Measurements from ENCODE around the gene SLC7A6. TPM values are rescaled to one million over a fixed set of nuclear protein-coding genes. Genes with fewer than 3 reads are reported as not detected.

SLC7A6 gene
- total and polyA plus RNA-seq, 2 of the 13 experiments (the other 11 are each of a cell fraction or from before 2014, with no cell fraction given), result 35.8 to 70.8 TPM

GRCh38 chr16:68244481-68244902 lies 19.8 kb upstream of the SLC7A6 start (continued):
- TF ChIP-seq ZNF280B (CRISPR knock-in tag; IDR thresholded peaks at IDR 0.05; ENCODE audit: borderline replicate concordance) (peak; percentile 79; the same call in 1 of the 2 replicates), ZBTB2 (CRISPR knock-in tag; IDR thresholded peaks at IDR 0.05; ENCODE audit: low read depth) (no peak), ZBTB8A (CRISPR knock-in tag; IDR thresholded peaks at IDR 0.05; ENCODE audit: borderline replicate concordance, low read depth) (0 out of 2 replicates have a peak, but pooled peaks have one; percentile 3), MEIS2 (CRISPR knock-in tag; IDR thresholded peaks at IDR 0.05) (0 out of 2 replicates have a peak, but pooled peaks have one; percentile 7), ZNF841 (CRISPR knock-in tag; IDR thresholded peaks at IDR 0.05; ENCODE audit: borderline replicate concordance) (no peak), NFKBIZ (CRISPR knock-in tag; IDR thresholded peaks at IDR 0.05) (no peak), SRSF9 (IDR thresholded peaks at IDR 0.05; ENCODE audit: borderline replicate concordance, insufficient read depth, low read depth, low read length, poor library complexity, severe bottlenecking) (no peak), ZFP82 (CRISPR knock-in tag; IDR thresholded peaks at IDR 0.05; ENCODE audit: borderline replicate concordance) (no peak), ZNF329 (CRISPR knock-in tag; IDR thresholded peaks at IDR 0.05; ENCODE audit: low read depth) (0 out of 2 replicates have a peak, but pooled peaks have one; percentile 37), ELF3 (CRISPR knock-in tag; IDR thresholded peaks at IDR 0.05) (no peak), RERE (CRISPR knock-in tag; IDR thresholded peaks at IDR 0.05; ENCODE audit: low read depth) (no peak), PBX3 (CRISPR knock-in tag; IDR thresholded peaks at IDR 0.05; ENCODE audit: borderline replicate concordance) (no peak), ZNF792 (CRISPR knock-in tag; IDR thresholded peaks at IDR 0.05) (no peak), PAX8 (CRISPR knock-in tag; IDR thresholded peaks at IDR 0.05; ENCODE audit: borderline replicate concordance) (no peak), ZNF343 (CRISPR knock-in tag; IDR thresholded peaks at IDR 0.05) (0 out of 2 replicates have a peak, but pooled peaks have one; percentile 4), ZNF891 (CRISPR knock-in tag; IDR thresholded peaks at IDR 0.05) (peak; percentile 87), PLRG1 (conservative IDR thresholded peaks at IDR 0.05) (no peak), ZNF577 (CRISPR knock-in tag; IDR thresholded peaks at IDR 0.05; ENCODE audit: borderline replicate concordance, low read depth) (0 out of 2 replicates have a peak, but pooled peaks have one; percentile 25), LBX2 (CRISPR knock-in tag; IDR thresholded peaks at IDR 0.05; ENCODE audit: borderline replicate concordance) (no peak), ZNF572 (CRISPR knock-in tag; IDR thresholded peaks at IDR 0.05) (peak; percentile 15)
